OCI-LY7 (cell line): ENCODE data around the gene HOXA3. TPM values are rescaled to one million over a fixed set of nuclear protein-coding genes. Genes with fewer than 3 reads are reported as not detected.

Experiments
- BruUV-seq: library from RNA; stranded (reverse); fragments of 400-500 nt; replicated peaks from 2 replicates; lab custom pipeline; 2021; lab: Mats Ljungman, UMichigan
- CTCF ChIA-PET: fragments of 300-600 bp; sonication (Branson Sonifier 250); formaldehyde crosslinking; loops from one replicate; lab custom pipeline; 2022; ENCODE audit warnings: antibody characterized with exemption; ENCODE audit not compliant: unreplicated experiment; lab: Charles Lee
- POLR2A ChIA-PET: fragments of 300-600 bp; sonication (Branson Sonifier 250); formaldehyde crosslinking; loops from one replicate; lab custom pipeline; 2022; ENCODE audit warnings: antibody characterized with exemption; lab: Charles Lee
- DNase-seq: peaks from one replicate; pipeline ENCODE4 v3.0.0-alpha.2; 2015; ENCODE audit warnings: low spot score
- H2AFZ ChIP-seq: fragments of 200-600 bp; sonication (generic), shearing (Covaris generic); 2 replicates; pipeline ENCODE4 v1.6.1; 2014; ENCODE audit warnings: mild to moderate bottlenecking, antibody characterized with exemption, low read length, moderate library complexity
- H3K27ac ChIP-seq: fragments of 200-600 bp; sonication (generic); 2 replicates; pipeline ENCODE4 v1.5.1; 2014; ENCODE audit warnings: mixed run types, low read depth, mild to moderate bottlenecking, moderate library complexity, low read length, inconsistent platforms; ENCODE audit not compliant: poor library complexity, severe bottlenecking
- H3K36me3 ChIP-seq: fragments of 200-600 bp; sonication (generic); 2 replicates; pipeline ENCODE4 v1.6.1; 2014; ENCODE audit warnings: mild to moderate bottlenecking, antibody characterized with exemption, low read length, moderate library complexity, mixed read lengths; ENCODE audit not compliant: insufficient read depth
- H3K4me1 ChIP-seq: fragments of 200-600 bp; sonication (generic); 2 replicates; pipeline ENCODE4 v1.5.1; 2014; ENCODE audit warnings: mild to moderate bottlenecking, low read length; ENCODE audit not compliant: insufficient read depth, poor library complexity, severe bottlenecking
- H3K4me2 ChIP-seq: fragments of 200-600 bp; sonication (generic); 2 replicates; pipeline ENCODE4 v1.6.1; 2014; ENCODE audit warnings: mild to moderate bottlenecking, low read length
- H3K4me3 ChIP-seq: fragments of 200-600 bp; sonication (generic); 2 replicates; pipeline ENCODE4 v1.5.1; 2014; ENCODE audit warnings: mild to moderate bottlenecking, low read depth, low read length; ENCODE audit not compliant: poor library complexity, severe bottlenecking
- H3K79me2 ChIP-seq: fragments of 200-600 bp; sonication (generic); 2 replicates; pipeline ENCODE4 v1.6.1; 2016; ENCODE audit warnings: low read depth, mild to moderate bottlenecking, low read length, moderate library complexity, mixed read lengths; ENCODE audit not compliant: insufficient read depth
- H3K9me2 ChIP-seq: fragments of 200-600 bp; sonication (generic); 2 replicates; pipeline ENCODE4 v1.6.1; 2016; ENCODE audit warnings: mild to moderate bottlenecking, low read length, mixed read lengths; ENCODE audit not compliant: insufficient read depth
- H3K9me3 ChIP-seq: fragments of 200-600 bp; sonication (generic); 2 replicates; pipeline ENCODE4 v1.6.1; 2014; ENCODE audit warnings: mild to moderate bottlenecking, mixed run types, low read length, mixed read lengths
- H4K20me1 ChIP-seq: fragments of 200-600 bp; sonication (generic); 2 replicates; pipeline ENCODE4 v1.6.1; 2014; ENCODE audit warnings: mild to moderate bottlenecking, antibody characterized with exemption, low read length, moderate library complexity, mixed read lengths; ENCODE audit not compliant: insufficient read depth
- CTCF ChIP-seq: fragments of 200-600 bp; sonication (generic); conservative IDR thresholded peaks from 2 replicates; pipeline ENCODE4 v1.5.1; 2014; ENCODE audit warnings: mild to moderate bottlenecking, antibody characterized with exemption, low read length, moderate library complexity, mixed read lengths
- EZH2phosphoT487 ChIP-seq: fragments of 200-600 bp; sonication (generic); IDR thresholded peaks from 2 replicates; pipeline ENCODE4 v1.6.1; 2018; ENCODE audit warnings: low read depth, borderline replicate concordance, mild to moderate bottlenecking, mixed run types, antibody characterized with exemption, low read length, moderate library complexity, mixed read lengths
- intact Hi-C: fragments of 100-400 bp; cut with micrococcal nuclease; formaldehyde crosslinking; loops from one replicate; pipeline ENCODE4 v1.10.0; 2022; ENCODE audit not compliant: unreplicated experiment
- total RNA-seq, 2 experiments: library from RNA; depleted of rRNA in 1 of 2; stranded (reverse); fragments of >200 nt in 1 of 2; shearing (Covaris generic) in 1 of 2; gene quantifications; 2 replicates each; pipeline ENCODE4 v1.2.3, GENCODE V29; 2014 to 2022

Gene HOXA3
- total RNA-seq, 2 experiments from 2014 or later, result 0.41 to 2.7 TPM

DNA sequence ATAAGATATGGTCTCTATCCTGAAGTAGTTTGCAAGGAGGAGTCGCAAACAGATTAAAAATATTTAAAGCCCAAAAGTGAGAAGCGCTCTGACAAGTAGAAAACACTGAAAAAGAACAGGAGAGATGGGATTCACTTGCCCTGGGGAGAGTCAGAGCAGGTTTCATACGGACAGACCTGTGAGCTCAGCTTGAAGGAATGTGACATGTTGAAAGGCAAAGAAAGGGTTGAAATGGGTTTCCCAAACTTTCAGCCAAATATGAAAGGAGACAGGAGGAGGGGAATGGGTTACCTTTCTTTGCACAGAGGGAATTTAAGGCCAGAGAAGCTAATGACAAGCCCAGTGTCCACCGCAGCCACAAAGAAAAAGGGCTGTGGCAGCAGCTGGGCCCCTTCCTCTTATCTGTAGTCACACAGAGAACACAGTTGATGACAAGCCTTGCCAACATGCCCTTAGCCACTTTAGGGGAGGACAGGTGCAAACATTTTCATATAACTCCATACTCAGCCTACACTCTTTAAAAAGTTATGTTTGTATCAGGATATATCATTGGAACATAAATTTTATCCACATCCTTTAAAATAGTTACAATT is 71.4 kb downstream of the HOXA3 start:
- Histone ChIP-seq H3K36me3 (no peaks in the 10 kb centered on the region), H3K9me2 (no peaks in the 10 kb centered on the region), H4K20me1 (no peaks in the 10 kb centered on the region), H3K4me3 (no peak overlapping the region), H3K27ac (no peak overlapping the region), H2AFZ (no peak overlapping the region), H3K79me2 (no peaks in the 10 kb centered on the region), H3K4me2 (no peak overlapping the region), H3K4me1 (no peaks in the 10 kb centered on the region), H3K9me3 (no peaks in the 10 kb centered on the region; the same call in 1 of the 2 replicates)
- ChIA-PET POLR2A (interaction anchor here (0.5 to 1.2 kb wide), 4 partner anchors 9 to 1394 kb away, joined by 3 read pairs; no protein-coding TSS in a partner anchor), CTCF (no interaction called here)
- TF ChIP-seq CTCF (no peak), EZH2phosphoT487 (no peak)
- DNase-seq, result no peak
- intact Hi-C loops, result no loop called here
- no TSS peak for BruUV-seq

DNA sequence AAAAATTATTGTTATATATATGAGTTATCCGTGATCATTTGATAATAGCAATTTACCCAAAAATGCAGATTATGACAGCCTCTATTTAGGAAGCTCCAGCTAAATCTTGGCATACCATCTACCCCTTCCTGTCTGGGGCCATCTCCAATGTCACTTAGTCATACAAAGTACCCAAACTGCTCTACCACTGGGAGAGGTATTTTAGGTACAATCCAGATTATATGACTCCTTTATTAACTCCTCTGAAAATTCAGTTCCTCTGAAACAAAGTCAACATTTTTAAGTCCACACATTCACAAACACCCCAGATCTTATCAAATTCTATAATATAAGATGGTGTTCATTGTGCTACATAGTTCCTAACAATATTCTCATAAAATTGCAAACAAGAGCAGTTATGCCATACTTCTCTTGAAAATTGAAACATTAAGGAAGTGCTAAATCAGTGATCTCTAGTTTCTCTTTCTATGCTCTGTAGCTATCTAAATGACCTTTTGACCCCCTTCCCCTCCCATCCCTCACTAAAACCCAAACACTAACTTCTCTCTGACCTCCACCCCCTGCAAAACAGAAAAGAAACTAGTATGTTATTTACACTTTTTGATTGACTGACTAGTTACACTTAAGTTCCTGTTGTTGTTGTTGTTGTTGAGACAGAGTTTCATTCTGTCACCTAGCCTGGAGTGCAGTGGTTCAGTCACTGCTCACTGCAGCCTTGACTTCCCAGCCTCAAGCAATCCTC is 73.0 kb downstream of the HOXA3 start:
- H3K36me3 ChIP-seq, result no peaks in the 10 kb centered on the region
- ChIA-PET POLR2A (interaction anchor here (0.6 to 0.8 kb wide), 2 partner anchors 13 to 820 kb away, joined by 3 to 4 read pairs; no protein-coding TSS in a partner anchor), CTCF (no interaction called here)
- H3K4me1 ChIP-seq, result no peaks in the 10 kb centered on the region
- no peak for DNase-seq
- H3K9me3 ChIP-seq, result no peaks in the 10 kb centered on the region; the same call in 1 of the 2 replicates
- BruUV-seq, result no TSS peak
- H3K9me2 ChIP-seq, result no peaks in the 10 kb centered on the region
- H3K4me3 ChIP-seq, result no peak overlapping the region
- H4K20me1 ChIP-seq, result no peaks in the 10 kb centered on the region
- no peak overlapping the region for H2AFZ ChIP-seq
- no peak overlapping the region for H3K4me2 ChIP-seq
- no peaks in the 10 kb centered on the region for H3K79me2 ChIP-seq
- H3K27ac ChIP-seq, result no peak overlapping the region
- TF ChIP-seq EZH2phosphoT487 (no peak), CTCF (no peak)
- intact Hi-C loops, result no loop called here
